GM12872 (cell line): ENCODE measurements around the gene INHBE.
A peak's percentile ranks its signal among the peaks of the same experiment; 100 is the strongest.

Experiments used
- TF ChIP-seq, protein P1 (sequence below): IDR thresholded peaks from 3 replicates; pipeline ENCODE4 v1.5.1; 2011; ENCODE audit warnings: low read depth, mild to moderate bottlenecking, low read length, moderate library complexity; ENCODE audit not compliant: insufficient read depth

Gene INHBE

GRCh38 chr12:57428965-57429364 is 26.1 kb upstream of the INHBE start:
- TF ChIP-seq, protein P1, sequence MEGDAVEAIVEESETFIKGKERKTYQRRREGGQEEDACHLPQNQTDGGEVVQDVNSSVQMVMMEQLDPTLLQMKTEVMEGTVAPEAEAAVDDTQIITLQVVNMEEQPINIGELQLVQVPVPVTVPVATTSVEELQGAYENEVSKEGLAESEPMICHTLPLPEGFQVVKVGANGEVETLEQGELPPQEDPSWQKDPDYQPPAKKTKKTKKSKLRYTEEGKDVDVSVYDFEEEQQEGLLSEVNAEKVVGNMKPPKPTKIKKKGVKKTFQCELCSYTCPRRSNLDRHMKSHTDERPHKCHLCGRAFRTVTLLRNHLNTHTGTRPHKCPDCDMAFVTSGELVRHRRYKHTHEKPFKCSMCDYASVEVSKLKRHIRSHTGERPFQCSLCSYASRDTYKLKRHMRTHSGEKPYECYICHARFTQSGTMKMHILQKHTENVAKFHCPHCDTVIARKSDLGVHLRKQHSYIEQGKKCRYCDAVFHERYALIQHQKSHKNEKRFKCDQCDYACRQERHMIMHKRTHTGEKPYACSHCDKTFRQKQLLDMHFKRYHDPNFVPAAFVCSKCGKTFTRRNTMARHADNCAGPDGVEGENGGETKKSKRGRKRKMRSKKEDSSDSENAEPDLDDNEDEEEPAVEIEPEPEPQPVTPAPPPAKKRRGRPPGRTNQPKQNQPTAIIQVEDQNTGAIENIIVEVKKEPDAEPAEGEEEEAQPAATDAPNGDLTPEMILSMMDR: no peak

GRCh38 chr12:57429473-57430111 is 25.5 kb upstream of the INHBE start:
- TF ChIP-seq, protein P1: no peak

- TF ChIP-seq, protein P1: peak; percentile 24; the same call in 1 of the 3 replicates
These were observed 24.8 kb upstream of the INHBE start for GRCh38 chr12:57430112-57430930.

DNA sequence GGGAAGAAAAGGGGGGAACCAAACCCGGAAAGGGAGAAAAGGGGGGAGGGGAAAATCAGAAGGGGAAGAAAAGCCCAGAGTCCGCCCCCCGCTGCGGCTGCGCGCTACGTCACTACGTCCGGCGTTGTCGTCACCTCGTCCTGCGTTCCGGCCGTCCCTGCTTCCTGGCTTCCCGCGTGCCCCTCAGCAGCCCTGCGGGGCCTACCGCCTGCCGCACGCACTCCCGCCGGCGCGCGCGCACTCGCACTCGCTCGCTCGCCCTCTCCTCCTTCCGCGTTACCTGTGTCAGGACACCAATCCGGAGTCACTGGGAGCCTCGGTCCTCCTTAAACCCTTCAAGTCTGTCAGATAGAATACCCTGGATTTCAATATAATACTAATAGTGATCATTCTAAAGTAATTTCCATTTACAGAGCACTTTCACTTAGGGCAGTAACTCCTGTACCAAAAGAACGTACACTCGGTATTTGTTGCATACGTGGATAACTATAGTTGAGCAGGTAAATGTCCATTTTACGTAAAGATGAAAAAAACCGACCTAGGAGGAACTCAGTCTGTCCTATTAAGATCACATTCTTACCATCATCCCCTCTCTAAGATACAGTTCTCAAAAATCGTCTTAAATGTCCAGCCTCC is 24.1 kb upstream of the INHBE start, which contains the start of gene R3HDM2:
Gene R3HDM2 (minus strand): TSS at position 113 of the 636 bp plus-strand sequence. CDS start 120,615 bp downstream, outside the sequence.
- TF ChIP-seq, protein P1: no peak

DNA sequence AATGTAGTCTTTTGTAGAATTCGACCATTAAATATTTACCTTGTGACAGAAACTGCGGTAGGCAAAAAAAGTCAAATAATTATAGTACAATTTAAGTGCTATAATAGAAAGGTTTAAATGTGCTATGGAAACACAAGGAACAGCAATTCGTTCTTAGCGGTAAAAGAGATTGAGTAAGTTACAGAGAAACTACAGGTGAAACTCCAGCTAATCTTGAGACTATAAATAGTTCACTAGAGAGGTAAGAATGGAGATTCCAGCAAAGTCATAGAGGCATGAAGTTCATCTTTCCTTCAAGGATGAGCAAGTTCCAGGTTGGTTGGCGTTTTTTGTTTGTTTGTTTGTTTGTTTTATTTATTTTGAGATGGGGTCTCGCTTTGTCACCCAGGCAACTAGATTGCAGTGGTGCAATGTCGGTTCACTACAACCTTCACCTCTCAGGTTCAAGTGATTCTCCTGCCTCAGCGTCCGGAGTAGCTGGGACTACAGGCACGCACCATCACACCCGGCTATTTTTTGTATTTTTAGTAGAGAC is 23.4 kb upstream of the INHBE start:
- TF ChIP-seq, protein P1: no peak

GRCh38 chr12:57433370-57433769 is 21.7 kb upstream of the INHBE start:
- TF ChIP-seq, protein P1: no peak

GRCh38 chr12:57434517-57435223 is 20.4 kb upstream of the INHBE start, which contains the start of gene INHBC:
TSS of gene INHBC (plus strand) at chr12:57434784. CDS start at chr12:57434887, 103 bp downstream.
- TF ChIP-seq, protein P1: no peak
